Fibroblast of lung (primary cell): Measurements from ENCODE around the gene NF1. TPM values are rescaled to one million over a fixed set of nuclear protein-coding genes. Genes with fewer than 3 reads are reported as not detected.

Experiments
- DNase-seq, 2 donors: peaks; one replicate each; pipeline versions ENCODE4 v3.0.0 to v3.0.0-alpha.2; 2010; ENCODE audit warnings: low read depth in 2 of 2
- H2AFZ ChIP-seq: 2 replicates; pipeline ENCODE4 v1.5.1; 2012; ENCODE audit warnings: low read length, control low read depth, inconsistent platforms
- H3K27ac ChIP-seq: 2 replicates; pipeline ENCODE4 v1.5.1; 2011; ENCODE audit warnings: low read length, control low read depth; ENCODE audit not compliant: insufficient read depth
- H3K27me3 ChIP-seq: 2 replicates; pipeline ENCODE4 v1.5.1; 2011; ENCODE audit warnings: mild to moderate bottlenecking, low read length; ENCODE audit not compliant: control insufficient read depth, insufficient read depth
- H3K36me3 ChIP-seq: 2 replicates; pipeline ENCODE4 v1.5.1; 2011; ENCODE audit warnings: low read length; ENCODE audit not compliant: control insufficient read depth, insufficient read depth
- H3K4me1 ChIP-seq: 2 replicates; pipeline ENCODE4 v1.5.1; 2011; ENCODE audit warnings: low read length; ENCODE audit not compliant: control insufficient read depth, insufficient read depth; ENCODE audit errors: extremely low read depth
- H3K4me2 ChIP-seq: 2 replicates; pipeline ENCODE4 v1.5.1; 2011; ENCODE audit warnings: low read length, control low read depth; ENCODE audit not compliant: insufficient read depth; ENCODE audit errors: extremely low read depth
- H3K4me3 ChIP-seq, 4 experiments: fragments of 200-600 bp in 1 of 4; sonication (generic) in 1 of 4; replicated peaks in 1 of 4; 2 replicates each; pipeline ENCODE4 v1.5.1; 2011 to 2016; ENCODE audit warnings: low read length in 4 of 4, low read depth in 3 of 4, mild to moderate bottlenecking in 3 of 4, control low read depth in 2 of 4, inconsistent platforms in 1 of 4, mixed read lengths in 1 of 4; ENCODE audit not compliant: insufficient read depth in 1 of 4; ENCODE audit errors: control extremely low read depth in 1 of 4
- H3K79me2 ChIP-seq: 2 replicates; pipeline ENCODE4 v1.5.1; 2012; ENCODE audit warnings: mild to moderate bottlenecking, low read length, inconsistent platforms; ENCODE audit not compliant: control insufficient read depth, insufficient read depth
- H3K9ac ChIP-seq: 2 replicates; pipeline ENCODE4 v1.5.1; 2011; ENCODE audit warnings: mild to moderate bottlenecking, low read length, control low read depth; ENCODE audit not compliant: insufficient read depth
- H3K9me3 ChIP-seq: 2 replicates; pipeline ENCODE4 v1.5.1; 2012; ENCODE audit warnings: low read depth, low read length; ENCODE audit not compliant: control insufficient read depth, insufficient read depth
- H4K20me1 ChIP-seq: 2 replicates; pipeline ENCODE4 v1.5.1; 2011; ENCODE audit warnings: low read length; ENCODE audit not compliant: control insufficient read depth, insufficient read depth; ENCODE audit errors: extremely low read depth
- CTCF ChIP-seq, 2 donors: IDR thresholded peaks in 1 of 2; conservative IDR thresholded peaks in 1 of 2; 1 replicate in 1 of 2; 2 replicates in 1 of 2; pipeline ENCODE4 v1.5.1; 2011 to 2012; ENCODE audit warnings: low read length in 2 of 2, control low read depth in 1 of 2, inconsistent platforms in 1 of 2, low read depth in 1 of 2, mild to moderate bottlenecking in 1 of 2
- EZH2 ChIP-seq: IDR thresholded peaks from 2 replicates; pipeline ENCODE4 v1.5.1; 2012; ENCODE audit warnings: low read length, control low read depth, mild to moderate bottlenecking; ENCODE audit errors: missing control alignments
- polyA plus RNA-seq, 2 donors: library from polyadenylated mRNA; depleted of rRNA in 1 of 2; stranded (reverse) in 1 of 2; unstranded in 1 of 2; fragments of >200 nt; gene quantifications; 2 replicates each; pipeline ENCODE4 v1.2.1, GENCODE V29; 2011 to 2012; ENCODE audit warnings: missing spikeins in 1 of 2
- total RNA-seq: library from RNA; depleted of rRNA; stranded (reverse); fragments of >200 nt; gene quantifications from 2 replicates; pipeline ENCODE4 v1.2.1, GENCODE V29; 2014

NF1 gene
- total and polyA plus RNA-seq, 2 donors (not counting 1 experiment from before 2014, with no cell fraction given) = 52.8 to 78.8 TPM

- H3K4me3 ChIP-seq = no peak overlapping the region
- H3K9ac ChIP-seq = no peak overlapping the region
- H3K27ac ChIP-seq = no peak overlapping the region
- no peak overlapping the region for H3K4me2 ChIP-seq
- TF ChIP-seq CTCF (conservative IDR thresholded peaks at IDR 0.05 in 1 of 2, IDR thresholded peaks at IDR 0.05 in 1 of 2; ENCODE audit: low read depth in 1 of 2, low read length in 2 of 2) = no peak
- no peak for TF ChIP-seq EZH2
- no peak for DNase-seq
- H3K36me3 ChIP-seq = no peaks in the 10 kb centered on the region
- no peaks in the 10 kb centered on the region for H3K27me3 ChIP-seq
- H3K4me1 ChIP-seq = no peaks in the 10 kb centered on the region
- no peak overlapping the region for H2AFZ ChIP-seq
- H3K79me2 ChIP-seq = no peaks in the 10 kb centered on the region
- no peaks in the 10 kb centered on the region for H3K9me3 ChIP-seq
- H4K20me1 ChIP-seq = no peaks in the 10 kb centered on the region
Measured at GRCh38 chr17:31224366-31224765, 129.6 kb downstream of the NF1 start.

- H3K4me2 ChIP-seq = no peak overlapping the region
- H4K20me1 ChIP-seq = no peaks in the 10 kb centered on the region
- H2AFZ ChIP-seq = no peak overlapping the region
- no peaks in the 10 kb centered on the region for H3K4me1 ChIP-seq
- TF ChIP-seq EZH2 (no peak), CTCF (conservative IDR thresholded peaks at IDR 0.05 in 1 of 2, IDR thresholded peaks at IDR 0.05 in 1 of 2; ENCODE audit: low read depth in 1 of 2, low read length in 2 of 2) (no peak)
- no peak overlapping the region for H3K4me3 ChIP-seq
- no peaks in the 10 kb centered on the region for H3K27me3 ChIP-seq
- DNase-seq = no peak
- no peak overlapping the region for H3K27ac ChIP-seq
- H3K79me2 ChIP-seq = no peaks in the 10 kb centered on the region
- no peaks in the 10 kb centered on the region for H3K9me3 ChIP-seq
- no peaks in the 10 kb centered on the region for H3K36me3 ChIP-seq
- H3K9ac ChIP-seq = no peak overlapping the region
Measured at GRCh38 chr17:31225831-31226230, 131.1 kb downstream of the NF1 start.

GRCh38 chr17:31226373-31226772, 131.6 kb downstream of the NF1 start:
- Histone ChIP-seq H3K27ac (no peak overlapping the region), H2AFZ (no peak overlapping the region), H3K4me3 (no peak overlapping the region), H3K9ac (no peak overlapping the region), H3K4me1 (no peaks in the 10 kb centered on the region), H3K27me3 (no peaks in the 10 kb centered on the region), H4K20me1 (no peaks in the 10 kb centered on the region), H3K36me3 (no peaks in the 10 kb centered on the region), H3K4me2 (no peak overlapping the region), H3K79me2 (no peaks in the 10 kb centered on the region), H3K9me3 (no peaks in the 10 kb centered on the region)
- no peak for DNase-seq
- TF ChIP-seq CTCF (conservative IDR thresholded peaks at IDR 0.05 in 1 of 2, IDR thresholded peaks at IDR 0.05 in 1 of 2; ENCODE audit: low read depth in 1 of 2, low read length in 2 of 2) (no peak), EZH2 (no peak)
